Endothelial cell of umbilical vein (primary cell): ENCODE measurements around the gene HEATR5A. TPM values are rescaled to one million over a fixed set of nuclear protein-coding genes. Genes with fewer than 3 reads are reported as not detected.

ENCODE experiments used
- BruUV-seq: library from RNA; stranded (reverse); fragments of 400-500 nt; replicated peaks from 2 replicates; lab custom pipeline; 2021; lab: Mats Ljungman, UMichigan
- CTCF ChIA-PET: fragments of 300-600, 350-600 bp; sonication (Branson Sonifier 250); formaldehyde crosslinking; loops from one replicate; lab custom pipeline; 2021; ENCODE audit warnings: antibody characterized with exemption, inconsistent platforms; lab: Charles Lee
- POLR2A ChIA-PET: fragments of 300-600, 350-600 bp; sonication (Branson Sonifier 250); formaldehyde crosslinking; loops from one replicate; lab custom pipeline; 2021; ENCODE audit warnings: antibody characterized with exemption, inconsistent platforms; lab: Charles Lee
- DNase-seq: peaks from one replicate; pipeline ENCODE4 v3.0.0-alpha.2; 2011; ENCODE audit warnings: low read depth, low spot score
- FAIRE-seq: peaks from 2 replicates; lab custom pipeline; 2011; peaks lifted over from hg19 to GRCh38; lab: Jason Lieb, UNC
- H2AFZ ChIP-seq: 2 replicates; pipeline ENCODE4 v1.6.0; 2012; ENCODE audit warnings: low read depth, low read length, control low read depth, inconsistent platforms
- H3K27ac ChIP-seq: 2 replicates; pipeline ENCODE4 v1.5.1; 2011; ENCODE audit warnings: low read depth, mild to moderate bottlenecking, control low read depth, low read length, moderate library complexity; ENCODE audit not compliant: insufficient read depth
- H3K27me3 ChIP-seq, 2 experiments: 2 replicates each; pipeline versions ENCODE4 v1.6.0 to v1.6.1; 2011; ENCODE audit warnings: low read length in 2 of 2, mixed read lengths in 1 of 2; ENCODE audit not compliant: control insufficient read depth in 2 of 2, insufficient read depth in 2 of 2
- H3K36me3 ChIP-seq, 2 experiments: 2 replicates in 1 of 2; 3 replicates in 1 of 2; pipeline ENCODE4 v1.5.1; 2011; ENCODE audit warnings: low read length in 2 of 2, mild to moderate bottlenecking in 1 of 2, moderate library complexity in 1 of 2; ENCODE audit not compliant: control insufficient read depth in 2 of 2, insufficient read depth in 2 of 2; ENCODE audit errors: extremely low read depth in 1 of 2
- H3K4me1 ChIP-seq: 3 replicates; pipeline ENCODE4 v1.5.1; 2011; ENCODE audit warnings: mild to moderate bottlenecking, low read length; ENCODE audit not compliant: control insufficient read depth, insufficient read depth; ENCODE audit errors: extremely low read depth
- H3K4me2 ChIP-seq: 2 replicates; pipeline ENCODE4 v1.6.1; 2011; ENCODE audit warnings: low read length, control low read depth, mixed read lengths; ENCODE audit not compliant: insufficient read depth
- H3K4me3 ChIP-seq, 3 experiments: fragments of 200-600 bp in 1 of 3; sonication (generic), shearing (Covaris generic) in 1 of 3; replicated peaks in 1 of 3; 2 replicates each; pipeline ENCODE4 v1.5.1; 2011 to 2016; ENCODE audit warnings: control low read depth in 3 of 3, low read length in 3 of 3, mild to moderate bottlenecking in 2 of 3, inconsistent platforms in 1 of 3, low read depth in 1 of 3, moderate library complexity in 1 of 3; ENCODE audit not compliant: insufficient read depth in 1 of 3
- H3K79me2 ChIP-seq: 2 replicates; pipeline ENCODE4 v1.6.0; 2012; ENCODE audit warnings: low read length, inconsistent platforms; ENCODE audit not compliant: control insufficient read depth, insufficient read depth
- H3K9ac ChIP-seq: replicated peaks from 2 replicates; pipeline ENCODE3; 2011; ENCODE audit warnings: low read length, control low read depth; ENCODE audit not compliant: insufficient read depth; ENCODE audit errors: extremely low read depth
- H3K9me1 ChIP-seq: replicated peaks from 3 replicates; pipeline ENCODE4 v1.6.0; 2011; ENCODE audit warnings: mild to moderate bottlenecking, low read length; ENCODE audit not compliant: control insufficient read depth, insufficient read depth; ENCODE audit errors: extremely low read depth
- H3K9me3 ChIP-seq: replicated peaks from 2 replicates; pipeline ENCODE4 v1.5.1; 2012; ENCODE audit warnings: low read length, inconsistent platforms; ENCODE audit not compliant: control insufficient read depth, insufficient read depth
- H4K20me1 ChIP-seq: replicated peaks from 2 replicates; pipeline ENCODE3; 2011; ENCODE audit warnings: mild to moderate bottlenecking, low read length; ENCODE audit not compliant: control insufficient read depth, insufficient read depth; ENCODE audit errors: extremely low read depth
- EZH2 ChIP-seq: IDR thresholded peaks from 2 replicates; pipeline ENCODE4 v1.6.1; 2012; ENCODE audit warnings: borderline replicate concordance, low read depth, mild to moderate bottlenecking, moderate library complexity, low read length, inconsistent platforms; ENCODE audit not compliant: severe bottlenecking
- FOS ChIP-seq: IDR thresholded peaks from 2 replicates; pipeline ENCODE4 v1.6.1; 2011; ENCODE audit warnings: mild to moderate bottlenecking, low read length, moderate library complexity, borderline replicate concordance; ENCODE audit not compliant: insufficient read depth
- GATA2 ChIP-seq: IDR thresholded peaks from 2 replicates; pipeline ENCODE4 v1.7.0; 2011; ENCODE audit warnings: low read depth, mild to moderate bottlenecking, moderate library complexity, mixed read lengths, low read length; ENCODE audit not compliant: insufficient read length, insufficient read depth
- JUN ChIP-seq: IDR thresholded peaks from 2 replicates; pipeline ENCODE4 v1.6.1; 2011; ENCODE audit warnings: borderline replicate concordance, low read depth; ENCODE audit not compliant: insufficient read length, insufficient read depth
- MYC ChIP-seq: IDR thresholded peaks from one replicate; pipeline ENCODE4 v1.6.1; 2011; ENCODE audit warnings: mild to moderate bottlenecking, low read depth, low read length
- POLR2A ChIP-seq: IDR thresholded peaks from 2 replicates; pipeline ENCODE4 v1.6.1; 2012; ENCODE audit warnings: low read depth, mild to moderate bottlenecking, control low read depth, low read length
- POLR2AphosphoS5 ChIP-seq: IDR thresholded peaks from 2 replicates; pipeline ENCODE4 v1.6.1; 2012; ENCODE audit warnings: low read depth, mild to moderate bottlenecking, control low read depth, low read length, moderate library complexity; ENCODE audit not compliant: insufficient read depth
- dilution Hi-C: fragments of 300-500 bp; cut with MboI; formaldehyde crosslinking; loops from one replicate; pipeline ENCODE4 v1.15.0; 2019; ENCODE audit warnings: low sequenced_read_pairs; ENCODE audit not compliant: extremely low pct_ligation_motif_present
- intact Hi-C: fragments of 100-400 bp; cut with micrococcal nuclease; formaldehyde crosslinking; loops from one replicate; pipeline ENCODE4 v1.10.0; 2022
- polyA plus RNA-seq, 4 experiments: library from polyadenylated mRNA; depleted of rRNA in 3 of 4; stranded (reverse) in 3 of 4; unstranded in 1 of 4; fragments of >200 nt; gene quantifications; 2 replicates each; pipeline versions ENCODE4 v1.2.1 to v1.2.3, GENCODE V29; 2011 to 2012; ENCODE audit warnings: missing spikeins in 1 of 4
- total RNA-seq: library from RNA; stranded (reverse); gene quantifications from 2 replicates; pipeline ENCODE4 v1.2.3, GENCODE V29; 2021
- TF ChIP-seq, protein P1 (sequence below), 2 donors: IDR thresholded peaks; 1 replicate in 1 of 2; 2 replicates in 1 of 2; pipeline ENCODE4 v1.5.1; 2011; ENCODE audit warnings: low read length in 2 of 2, mild to moderate bottlenecking in 2 of 2, moderate library complexity in 2 of 2, control low read depth in 1 of 2, inconsistent platforms in 1 of 2, low read depth in 1 of 2; ENCODE audit not compliant: insufficient read depth in 1 of 2; ENCODE audit errors: extremely low read depth in 1 of 2
- TF ChIP-seq, protein P2 (sequence below): IDR thresholded peaks from 2 replicates; pipeline ENCODE4 v1.6.1; 2011; ENCODE audit not compliant: insufficient read depth, insufficient read length

HEATR5A gene
- total and polyA plus RNA-seq, 2 donors (not counting 3 experiments of a cell fraction or from before 2014, with no cell fraction given): 12.6 to 45.3 TPM

DNA sequence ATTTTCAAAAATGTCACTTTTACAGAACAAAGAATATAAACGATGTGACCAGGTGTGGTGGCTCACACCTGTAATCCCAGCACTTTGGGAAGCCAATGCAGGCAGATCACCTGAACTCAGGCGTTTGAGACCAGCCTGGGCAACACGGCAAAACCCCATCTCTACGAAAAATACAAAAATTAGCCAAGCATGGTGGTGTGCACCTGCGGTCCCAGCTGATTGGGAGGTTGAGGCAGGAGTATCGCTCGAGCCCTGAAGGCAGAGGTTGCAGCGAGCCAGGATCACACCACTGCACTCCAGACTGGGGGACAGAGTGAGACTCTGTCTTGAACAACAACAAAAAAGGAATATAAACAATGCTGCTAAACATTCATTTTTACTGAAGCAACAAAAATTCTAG, 15.2 kb downstream of the HEATR5A start:
- H3K4me3 ChIP-seq: no peak overlapping the region
- H3K36me3 ChIP-seq: no peaks in the 10 kb centered on the region
- H3K9me1 ChIP-seq: no peaks in the 10 kb centered on the region
- dilution Hi-C loops: no loop called here
- peaks cover 18% of the 10 kb centered on the region for H3K79me2 ChIP-seq
- CTCF ChIA-PET: interaction anchor here (0.7 kb wide), 1 partner anchor 17 kb away, joined by 3 read pairs; no protein-coding TSS in a partner anchor
- H2AFZ ChIP-seq: no peak overlapping the region
- no TSS peak for BruUV-seq
- no peak for DNase-seq
- H4K20me1 ChIP-seq: no peaks in the 10 kb centered on the region
- POLR2A ChIA-PET: no interaction called here
- no peak overlapping the region for H3K27ac ChIP-seq
- no peak overlapping the region for H3K9ac ChIP-seq
- H3K4me2 ChIP-seq: no peak overlapping the region
- FAIRE-seq: no peak
- no peaks in the 10 kb centered on the region for H3K4me1 ChIP-seq
- TF ChIP-seq EZH2 (no peak), MYC (no peak), GATA2 (no peak), FOS (no peak), POLR2A (no peak), JUN (no peak), POLR2AphosphoS5 (no peak)
- TF ChIP-seq, protein P1, sequence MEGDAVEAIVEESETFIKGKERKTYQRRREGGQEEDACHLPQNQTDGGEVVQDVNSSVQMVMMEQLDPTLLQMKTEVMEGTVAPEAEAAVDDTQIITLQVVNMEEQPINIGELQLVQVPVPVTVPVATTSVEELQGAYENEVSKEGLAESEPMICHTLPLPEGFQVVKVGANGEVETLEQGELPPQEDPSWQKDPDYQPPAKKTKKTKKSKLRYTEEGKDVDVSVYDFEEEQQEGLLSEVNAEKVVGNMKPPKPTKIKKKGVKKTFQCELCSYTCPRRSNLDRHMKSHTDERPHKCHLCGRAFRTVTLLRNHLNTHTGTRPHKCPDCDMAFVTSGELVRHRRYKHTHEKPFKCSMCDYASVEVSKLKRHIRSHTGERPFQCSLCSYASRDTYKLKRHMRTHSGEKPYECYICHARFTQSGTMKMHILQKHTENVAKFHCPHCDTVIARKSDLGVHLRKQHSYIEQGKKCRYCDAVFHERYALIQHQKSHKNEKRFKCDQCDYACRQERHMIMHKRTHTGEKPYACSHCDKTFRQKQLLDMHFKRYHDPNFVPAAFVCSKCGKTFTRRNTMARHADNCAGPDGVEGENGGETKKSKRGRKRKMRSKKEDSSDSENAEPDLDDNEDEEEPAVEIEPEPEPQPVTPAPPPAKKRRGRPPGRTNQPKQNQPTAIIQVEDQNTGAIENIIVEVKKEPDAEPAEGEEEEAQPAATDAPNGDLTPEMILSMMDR (IDR thresholded peaks at IDR 0.05; ENCODE audit: extremely low read depth in 1 of 2, insufficient read depth in 1 of 2, low read depth in 1 of 2, low read length in 2 of 2): no peak
- TF ChIP-seq, protein P2, sequence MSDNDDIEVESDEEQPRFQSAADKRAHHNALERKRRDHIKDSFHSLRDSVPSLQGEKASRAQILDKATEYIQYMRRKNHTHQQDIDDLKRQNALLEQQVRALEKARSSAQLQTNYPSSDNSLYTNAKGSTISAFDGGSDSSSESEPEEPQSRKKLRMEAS: no peak
- intact Hi-C loops: no loop called here
- H3K9me3 ChIP-seq: no peaks in the 10 kb centered on the region
- no peaks in the 10 kb centered on the region for H3K27me3 ChIP-seq
